Measurements from ENCODE around the gene OSGIN1.

DNA sequence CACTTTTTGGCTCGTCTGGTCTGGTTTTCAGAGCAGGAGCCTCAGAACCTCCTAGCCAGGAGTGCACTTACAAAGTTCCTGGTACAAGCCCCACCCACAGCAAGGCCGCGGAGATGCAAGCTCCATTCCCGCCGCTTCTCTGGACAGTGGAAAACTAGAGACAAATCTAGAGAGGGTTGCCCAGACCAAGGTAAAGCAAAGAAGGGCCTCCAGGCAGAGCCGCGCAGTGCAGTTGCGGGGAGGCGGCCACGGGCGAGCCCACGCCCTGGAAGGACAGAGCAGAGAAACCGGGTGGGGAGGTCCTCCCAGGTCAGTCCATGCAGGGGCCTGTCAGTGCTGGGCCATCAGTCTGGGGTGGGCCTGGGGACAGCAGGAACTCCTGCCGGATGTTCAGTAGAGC is 11.0 kb upstream of the OSGIN1 start:
- TF ChIP-seq, protein P1, sequence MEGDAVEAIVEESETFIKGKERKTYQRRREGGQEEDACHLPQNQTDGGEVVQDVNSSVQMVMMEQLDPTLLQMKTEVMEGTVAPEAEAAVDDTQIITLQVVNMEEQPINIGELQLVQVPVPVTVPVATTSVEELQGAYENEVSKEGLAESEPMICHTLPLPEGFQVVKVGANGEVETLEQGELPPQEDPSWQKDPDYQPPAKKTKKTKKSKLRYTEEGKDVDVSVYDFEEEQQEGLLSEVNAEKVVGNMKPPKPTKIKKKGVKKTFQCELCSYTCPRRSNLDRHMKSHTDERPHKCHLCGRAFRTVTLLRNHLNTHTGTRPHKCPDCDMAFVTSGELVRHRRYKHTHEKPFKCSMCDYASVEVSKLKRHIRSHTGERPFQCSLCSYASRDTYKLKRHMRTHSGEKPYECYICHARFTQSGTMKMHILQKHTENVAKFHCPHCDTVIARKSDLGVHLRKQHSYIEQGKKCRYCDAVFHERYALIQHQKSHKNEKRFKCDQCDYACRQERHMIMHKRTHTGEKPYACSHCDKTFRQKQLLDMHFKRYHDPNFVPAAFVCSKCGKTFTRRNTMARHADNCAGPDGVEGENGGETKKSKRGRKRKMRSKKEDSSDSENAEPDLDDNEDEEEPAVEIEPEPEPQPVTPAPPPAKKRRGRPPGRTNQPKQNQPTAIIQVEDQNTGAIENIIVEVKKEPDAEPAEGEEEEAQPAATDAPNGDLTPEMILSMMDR (IDR thresholded peaks at IDR 0.05; ENCODE audit: low read depth, low read length, poor library complexity, severe bottlenecking): no peak
- TF ChIP-seq EZH2phosphoT487 (IDR thresholded peaks at IDR 0.05; ENCODE audit: borderline replicate concordance, low read length): no peak
